NCI-H2029 treated with DMSO at 0.1 percent for 48 hours (cell line): Measurements from ENCODE around the gene FXYD7.
"Not testable (repeated sequence)": the region's sequence is repeated elsewhere in the genome, so short reads cannot be mapped to it uniquely, and the experiment has no call there.

Experiments
- DNase-seq: peaks from one replicate; lab custom pipeline; 2025; lab: John Stamatoyannopoulos, UW

The FXYD7 gene

DNA sequence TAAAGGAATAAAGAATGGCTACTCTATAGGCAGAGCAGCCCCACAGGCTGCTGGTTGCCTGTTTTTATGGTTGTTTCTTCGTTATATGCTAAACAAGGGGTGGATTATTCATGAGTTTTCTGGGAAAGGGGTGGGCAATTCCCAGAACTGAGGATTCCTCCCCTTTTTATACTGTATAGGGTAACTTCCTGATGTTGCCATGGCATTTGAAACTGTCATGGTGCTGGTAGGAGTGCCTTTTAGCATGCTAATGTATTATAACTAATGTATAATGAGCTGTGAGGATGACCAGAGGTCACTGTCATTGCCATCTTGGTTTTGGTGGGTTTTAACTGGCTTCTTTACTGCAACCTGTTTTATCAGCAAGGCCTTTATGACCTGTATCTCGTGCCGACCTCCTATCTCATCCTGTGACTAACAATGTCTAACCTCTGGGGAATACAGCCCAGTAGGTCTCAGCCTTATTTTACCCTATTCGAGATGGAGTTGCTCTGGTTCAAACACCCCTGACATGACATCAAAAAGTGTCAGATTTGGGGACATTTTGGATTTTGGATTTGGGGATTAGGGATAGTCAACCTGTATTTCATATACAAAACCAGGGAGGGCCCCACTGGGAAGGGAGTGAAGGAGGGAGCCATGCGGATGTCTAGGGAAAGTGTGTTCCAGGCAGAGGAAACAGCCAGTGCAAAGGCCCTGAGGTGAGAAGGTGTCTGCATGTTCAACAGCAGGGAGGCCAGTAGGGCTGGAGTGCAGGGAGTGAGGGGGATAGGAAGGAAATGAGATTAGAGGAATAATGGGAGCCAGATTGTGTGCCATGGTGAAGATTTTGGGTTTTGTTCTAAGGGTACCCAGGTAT is 22.4 kb downstream of the FXYD7 start:
- DNase-seq = no peak

GRCh38 chr19:35166100-35167063 is 23.3 kb downstream of the FXYD7 start:
- no peak for DNase-seq

GRCh38 chr19:35167251-35168119 is 24.4 kb downstream of the FXYD7 start:
- no peak for DNase-seq

- peak; percentile 60 for DNase-seq
These were observed 25.1 kb downstream of the FXYD7 start for GRCh38 chr19:35168196-35168595.

- no peak for DNase-seq
These were observed 26.4 kb downstream of the FXYD7 start for GRCh38 chr19:35169221-35169995.

GRCh38 chr19:35170359-35171061 is 27.5 kb downstream of the FXYD7 start:
- DNase-seq = no peak

- no peak for DNase-seq
These were observed 28.7 kb downstream of the FXYD7 start for GRCh38 chr19:35171730-35172129.

DNA sequence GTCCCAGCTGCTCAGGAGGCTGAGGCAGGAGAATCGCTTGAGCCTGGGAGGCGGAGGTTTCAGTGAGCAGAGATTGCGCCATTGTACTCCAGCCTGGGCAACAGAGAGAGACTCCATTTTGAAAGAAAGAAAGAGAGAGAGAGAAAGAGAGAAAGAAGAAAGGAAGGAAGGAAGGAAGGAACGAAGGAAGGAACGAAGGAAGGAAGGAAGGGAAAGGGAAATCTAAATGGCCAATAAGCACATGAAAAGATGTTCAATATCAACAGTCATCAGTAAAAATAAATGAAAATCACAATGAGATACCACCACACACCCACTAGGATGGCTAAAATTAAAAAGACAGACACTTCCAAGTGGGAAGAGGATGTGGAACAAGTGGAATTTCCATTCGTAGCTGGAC is 31.2 kb downstream of the FXYD7 start:
- DNase-seq = no peak

DNA sequence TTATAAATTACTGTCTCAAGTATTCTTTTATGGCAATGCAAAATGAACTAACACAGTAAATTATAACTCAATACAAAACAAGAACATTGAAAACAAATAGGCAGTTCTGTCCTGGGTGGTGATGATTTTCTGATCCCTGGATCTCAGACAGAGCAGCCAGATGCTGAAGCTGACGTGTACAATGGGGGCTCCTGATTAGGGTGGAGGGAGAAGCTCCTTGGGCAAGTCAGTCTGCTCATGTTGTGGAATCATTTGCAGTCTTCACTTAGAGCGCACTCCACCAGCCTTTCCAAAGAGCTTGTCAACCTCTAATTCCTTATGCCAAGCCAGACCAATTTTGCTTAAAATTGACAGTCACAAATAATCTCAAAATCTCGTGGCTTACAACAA is 33.1 kb downstream of the FXYD7 start:
- no peak for DNase-seq

GRCh38 chr19:35177377-35178274 is 34.6 kb downstream of the FXYD7 start:
- no peak for DNase-seq

- no peak for DNase-seq
These were observed 35.6 kb downstream of the FXYD7 start for GRCh38 chr19:35178701-35179100.

GRCh38 chr19:35179830-35180229 is 36.8 kb downstream of the FXYD7 start:
- DNase-seq = no peak

DNA sequence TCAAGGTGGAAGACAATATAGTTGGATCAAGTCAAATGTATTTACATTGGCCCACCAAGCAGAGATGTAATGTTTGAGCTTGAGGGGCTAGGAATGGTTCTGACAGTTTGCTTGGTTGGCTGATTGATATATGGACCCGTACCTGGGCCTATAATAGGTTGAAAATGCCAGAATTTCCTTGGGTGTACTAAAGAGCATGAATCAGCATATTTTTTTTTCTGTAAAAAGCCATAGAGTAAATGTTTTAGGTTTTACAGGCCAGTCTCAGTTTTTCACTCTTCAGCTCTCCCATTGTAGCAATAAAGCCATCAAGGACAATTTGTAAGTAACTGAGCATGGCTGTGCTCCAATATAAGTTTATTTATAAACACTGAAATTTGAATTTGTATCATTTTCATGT is 38.3 kb downstream of the FXYD7 start:
- DNase-seq = no peak

GRCh38 chr19:35184267-35184666 is 41.2 kb downstream of the FXYD7 start:
- DNase-seq = no peak

DNA sequence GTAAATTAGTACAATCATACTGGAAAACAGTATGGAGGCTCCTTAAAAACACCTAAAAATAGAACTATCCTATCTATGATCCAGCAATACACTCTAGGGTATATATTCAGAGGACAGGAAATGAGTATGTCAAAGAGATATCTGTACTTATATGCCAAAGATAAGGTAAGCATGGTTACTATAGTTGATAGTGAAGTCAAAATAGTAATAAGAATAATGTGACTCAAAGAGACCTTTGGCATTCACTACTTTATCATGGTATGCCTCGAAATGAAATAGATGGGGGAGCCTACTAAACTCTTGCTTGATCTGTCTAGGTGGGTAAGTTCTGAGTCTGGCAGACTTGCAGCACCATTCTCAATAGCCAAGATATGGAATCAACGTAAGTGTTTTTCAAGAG is 41.8 kb downstream of the FXYD7 start:
- DNase-seq = no peak

DNA sequence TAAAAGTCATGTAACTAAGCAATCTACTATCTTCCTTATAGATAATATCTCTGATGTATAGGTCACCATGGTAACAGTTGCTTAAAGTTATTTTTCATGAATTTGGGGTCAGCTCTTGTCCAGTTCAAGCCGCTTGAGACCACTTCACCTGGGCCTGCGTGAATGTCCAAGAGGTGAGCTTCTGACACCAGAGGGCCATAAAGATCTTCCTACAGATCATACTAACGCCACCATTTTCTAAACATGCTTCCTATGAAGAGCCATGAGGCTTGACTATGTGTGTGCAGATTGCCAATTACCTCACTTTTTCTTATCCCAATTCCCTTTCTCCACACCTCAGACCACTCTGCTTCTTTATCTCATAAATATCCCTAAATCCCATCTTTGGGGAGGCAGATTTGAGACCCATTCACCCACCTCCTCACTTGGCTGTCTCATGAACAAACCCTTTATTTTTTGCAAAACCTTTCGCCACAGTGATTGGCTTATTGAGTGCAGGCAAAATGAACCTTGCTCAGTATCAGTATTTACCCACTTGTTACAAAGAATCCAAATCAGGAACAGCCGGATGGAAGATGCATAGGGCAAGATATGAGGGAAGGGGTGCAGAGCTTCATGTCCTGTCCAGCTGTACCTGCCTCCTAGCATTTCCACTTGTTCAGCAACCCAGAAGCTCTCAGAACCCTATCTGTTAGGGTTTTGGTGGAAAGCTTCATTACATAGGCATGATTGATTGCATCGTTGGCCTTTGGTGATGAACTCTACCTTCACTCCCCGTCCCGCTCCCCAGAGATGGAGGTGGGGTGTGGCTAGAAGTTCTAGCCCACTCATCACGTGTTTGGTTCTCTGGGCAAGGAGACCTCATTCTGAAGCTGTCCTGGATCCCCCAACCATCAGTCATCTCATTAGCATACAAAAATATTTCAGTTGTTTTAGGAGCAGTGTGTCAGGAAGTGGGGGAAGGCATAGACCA is 51.2 kb downstream of the FXYD7 start:
- no peak for DNase-seq

DNA sequence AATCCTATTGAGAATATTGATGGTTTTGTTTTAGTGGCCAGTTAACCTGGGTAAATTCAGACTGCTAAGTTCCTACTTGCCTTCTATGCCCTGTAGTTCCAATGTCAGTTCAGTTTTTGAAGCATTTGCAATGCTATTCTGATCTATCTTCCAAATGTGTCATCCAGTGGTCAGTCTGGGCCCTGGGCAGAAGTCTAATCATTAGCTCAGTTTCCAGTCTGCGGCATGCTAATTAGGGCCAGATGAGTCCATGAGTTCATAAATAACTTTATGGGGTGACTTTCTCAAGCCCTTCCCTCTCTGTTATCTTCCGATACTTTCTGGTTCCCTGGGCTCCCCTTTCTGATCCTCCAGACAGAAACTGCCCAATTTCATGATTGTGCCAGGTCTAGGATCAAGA is 52.8 kb downstream of the FXYD7 start:
- DNase-seq = no peak

DNA sequence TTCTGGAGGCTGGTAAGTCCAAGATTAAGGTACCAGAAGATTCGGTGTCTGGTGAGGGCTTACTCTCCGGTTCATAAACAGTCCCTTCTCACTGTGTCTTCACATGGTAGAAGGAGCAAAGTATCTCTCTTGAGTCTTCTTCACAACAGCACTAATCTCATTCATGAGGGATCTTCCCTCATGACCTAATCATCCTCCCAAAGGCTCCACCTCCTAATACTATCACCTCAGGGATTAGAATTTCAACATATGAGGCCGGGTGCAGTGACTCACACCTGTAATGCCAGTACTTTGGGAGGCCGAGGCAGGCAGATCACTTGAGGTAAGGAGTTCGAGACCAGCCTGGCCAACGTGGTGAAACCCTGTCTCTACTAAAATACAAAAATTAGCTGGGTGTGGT is 53.8 kb downstream of the FXYD7 start:
- not testable (repeated sequence) for DNase-seq
